ENCODE measurements around the gene HIP1R. TPM values are rescaled to one million over a fixed set of nuclear protein-coding genes. Genes with fewer than 3 reads are reported as not detected.
"Not testable (repeated sequence)": the region's sequence is repeated elsewhere in the genome, so short reads cannot be mapped to it uniquely, and the experiment has no call there.

HIP1R gene
- total RNA-seq, 1 donor from 2014 or later, result 22.2 TPM

DNA sequence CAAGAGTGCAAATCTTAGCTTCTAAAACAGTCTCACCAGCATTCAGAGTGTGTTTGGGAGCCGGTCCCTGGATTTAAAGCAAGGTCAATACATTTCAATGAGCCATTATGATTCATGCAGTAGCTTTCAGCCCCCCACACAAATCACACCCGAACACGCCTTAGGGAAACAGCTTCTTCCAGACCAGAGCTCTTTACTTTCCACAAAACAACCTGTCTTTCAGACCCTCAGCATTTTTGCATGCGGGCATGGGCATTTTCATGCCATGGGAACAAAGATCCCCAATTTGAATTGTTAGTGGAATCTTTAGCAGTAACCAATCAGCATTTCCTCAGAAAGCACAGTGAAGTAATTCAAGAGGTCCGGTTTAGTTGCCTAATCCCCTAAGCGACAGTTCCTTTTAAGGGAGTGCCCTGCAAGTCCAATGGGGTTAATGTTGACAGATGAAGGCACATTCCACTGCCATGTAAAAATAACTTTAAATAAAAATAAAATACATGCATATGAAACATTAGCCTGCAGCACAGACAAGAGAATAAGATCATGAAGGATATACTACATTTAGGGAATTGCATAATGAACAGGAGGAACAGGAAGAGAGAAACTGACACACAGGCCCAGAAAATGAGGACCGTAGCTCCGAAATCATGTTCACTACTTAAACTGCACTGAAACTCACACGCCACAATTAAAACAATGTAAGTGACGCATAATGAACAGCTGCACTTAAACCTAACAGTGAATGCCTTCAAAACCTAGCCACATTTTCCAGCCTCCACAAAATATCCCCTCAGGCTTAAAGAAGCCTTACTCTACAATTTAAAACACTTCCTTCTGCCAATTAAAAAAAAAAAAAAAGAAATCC lies 56.6 kb downstream of the HIP1R start:
- H3K4me3 ChIP-seq (ENCODE audit: insufficient read depth, low read depth, low read length), result peak overlapping the region; percentile 46
- DNase-seq (ENCODE audit: low read depth) (peak; percentile 82), FAIRE-seq (no peak)
- peak overlapping the region; percentile 88 for H3K4me2 ChIP-seq (ENCODE audit: low read length)
- H3K36me3 ChIP-seq (ENCODE audit: insufficient read depth, low read length), result no peaks in the 10 kb centered on the region
- H4K20me1 ChIP-seq (ENCODE audit: insufficient read depth, low read length), result peaks cover 46% of the 10 kb centered on the region
- H3K27ac Mint-ChIP-seq (ENCODE audit: unreplicated experiment), result peak overlapping the region; percentile 77
- H3K27me3 ChIP-seq (ENCODE audit: insufficient read depth, low read length), result no peaks in the 10 kb centered on the region
- H2AFZ ChIP-seq (ENCODE audit: low read depth, low read length), result no peak overlapping the region
- peaks cover 4% of the 10 kb centered on the region for H3K9me3 Mint-ChIP-seq (ENCODE audit: unreplicated experiment)
- peaks cover 49% of the 10 kb centered on the region for H3K4me1 Mint-ChIP-seq (ENCODE audit: low read depth, unreplicated experiment)
- TF ChIP-seq, protein P1, sequence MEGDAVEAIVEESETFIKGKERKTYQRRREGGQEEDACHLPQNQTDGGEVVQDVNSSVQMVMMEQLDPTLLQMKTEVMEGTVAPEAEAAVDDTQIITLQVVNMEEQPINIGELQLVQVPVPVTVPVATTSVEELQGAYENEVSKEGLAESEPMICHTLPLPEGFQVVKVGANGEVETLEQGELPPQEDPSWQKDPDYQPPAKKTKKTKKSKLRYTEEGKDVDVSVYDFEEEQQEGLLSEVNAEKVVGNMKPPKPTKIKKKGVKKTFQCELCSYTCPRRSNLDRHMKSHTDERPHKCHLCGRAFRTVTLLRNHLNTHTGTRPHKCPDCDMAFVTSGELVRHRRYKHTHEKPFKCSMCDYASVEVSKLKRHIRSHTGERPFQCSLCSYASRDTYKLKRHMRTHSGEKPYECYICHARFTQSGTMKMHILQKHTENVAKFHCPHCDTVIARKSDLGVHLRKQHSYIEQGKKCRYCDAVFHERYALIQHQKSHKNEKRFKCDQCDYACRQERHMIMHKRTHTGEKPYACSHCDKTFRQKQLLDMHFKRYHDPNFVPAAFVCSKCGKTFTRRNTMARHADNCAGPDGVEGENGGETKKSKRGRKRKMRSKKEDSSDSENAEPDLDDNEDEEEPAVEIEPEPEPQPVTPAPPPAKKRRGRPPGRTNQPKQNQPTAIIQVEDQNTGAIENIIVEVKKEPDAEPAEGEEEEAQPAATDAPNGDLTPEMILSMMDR (IDR thresholded peaks at IDR 0.05; ENCODE audit: insufficient read depth, low read depth, low read length), result no peak
- TF ChIP-seq EZH2 (IDR thresholded peaks at IDR 0.05; ENCODE audit: insufficient read depth, low read length), result no peak
- H3K4me1 ChIP-seq (ENCODE audit: insufficient read depth, low read length), result peaks cover 65% of the 10 kb centered on the region
- peak overlapping the region; percentile 45 for H3K4me3 Mint-ChIP-seq (ENCODE audit: unreplicated experiment)
- H3K79me2 ChIP-seq (ENCODE audit: insufficient read depth, low read length), result peaks cover 90% of the 10 kb centered on the region
- no peaks in the 10 kb centered on the region for H3K9me3 ChIP-seq (ENCODE audit: insufficient read depth, low read depth, low read length)
- no peaks in the 10 kb centered on the region for H3K27me3 Mint-ChIP-seq (ENCODE audit: low read depth, unreplicated experiment)
- H3K36me3 Mint-ChIP-seq (ENCODE audit: low read depth, unreplicated experiment), result no peaks in the 10 kb centered on the region
- H3K27ac ChIP-seq (ENCODE audit: low read depth, low read length), result peak overlapping the region; percentile 86
- H3K9ac ChIP-seq (ENCODE audit: low read length), result peak overlapping the region; percentile 74

GRCh38 chr12:122892724-122893123 lies 57.5 kb downstream of the HIP1R start:
- Histone ChIP-seq H3K79me2 (ENCODE audit: insufficient read depth, low read length) (peaks cover 82% of the 10 kb centered on the region), H3K27ac (ENCODE audit: low read depth, low read length) (peak overlapping the region; percentile 86), H3K4me1 (ENCODE audit: insufficient read depth, low read length) (peaks cover 57% of the 10 kb centered on the region), H3K4me2 (ENCODE audit: low read length) (peak overlapping the region; percentile 88), H4K20me1 (ENCODE audit: insufficient read depth, low read length) (peaks cover 38% of the 10 kb centered on the region), H3K4me3 (ENCODE audit: insufficient read depth, low read depth, low read length) (peak overlapping the region; percentile 46), H3K9ac (ENCODE audit: low read length) (peak overlapping the region; percentile 74)
- not testable (repeated sequence) for H3K36me3 ChIP-seq (ENCODE audit: insufficient read depth, low read length); H3K36me3 Mint-ChIP-seq (ENCODE audit: low read depth, unreplicated experiment); FAIRE-seq; H3K27me3 Mint-ChIP-seq (ENCODE audit: low read depth, unreplicated experiment); H3K9me3 ChIP-seq (ENCODE audit: insufficient read depth, low read depth, low read length); H2AFZ ChIP-seq (ENCODE audit: low read depth, low read length); DNase-seq (ENCODE audit: low read depth); H3K27me3 ChIP-seq (ENCODE audit: insufficient read depth, low read length); H3K9me3 Mint-ChIP-seq (ENCODE audit: unreplicated experiment)
- Mint-ChIP-seq H3K4me1 (ENCODE audit: low read depth, unreplicated experiment) (peaks cover 40% of the 10 kb centered on the region), H3K27ac (ENCODE audit: unreplicated experiment) (peak overlapping the region; percentile 72), H3K4me3 (ENCODE audit: unreplicated experiment) (peak overlapping the region; percentile 45)

DNA sequence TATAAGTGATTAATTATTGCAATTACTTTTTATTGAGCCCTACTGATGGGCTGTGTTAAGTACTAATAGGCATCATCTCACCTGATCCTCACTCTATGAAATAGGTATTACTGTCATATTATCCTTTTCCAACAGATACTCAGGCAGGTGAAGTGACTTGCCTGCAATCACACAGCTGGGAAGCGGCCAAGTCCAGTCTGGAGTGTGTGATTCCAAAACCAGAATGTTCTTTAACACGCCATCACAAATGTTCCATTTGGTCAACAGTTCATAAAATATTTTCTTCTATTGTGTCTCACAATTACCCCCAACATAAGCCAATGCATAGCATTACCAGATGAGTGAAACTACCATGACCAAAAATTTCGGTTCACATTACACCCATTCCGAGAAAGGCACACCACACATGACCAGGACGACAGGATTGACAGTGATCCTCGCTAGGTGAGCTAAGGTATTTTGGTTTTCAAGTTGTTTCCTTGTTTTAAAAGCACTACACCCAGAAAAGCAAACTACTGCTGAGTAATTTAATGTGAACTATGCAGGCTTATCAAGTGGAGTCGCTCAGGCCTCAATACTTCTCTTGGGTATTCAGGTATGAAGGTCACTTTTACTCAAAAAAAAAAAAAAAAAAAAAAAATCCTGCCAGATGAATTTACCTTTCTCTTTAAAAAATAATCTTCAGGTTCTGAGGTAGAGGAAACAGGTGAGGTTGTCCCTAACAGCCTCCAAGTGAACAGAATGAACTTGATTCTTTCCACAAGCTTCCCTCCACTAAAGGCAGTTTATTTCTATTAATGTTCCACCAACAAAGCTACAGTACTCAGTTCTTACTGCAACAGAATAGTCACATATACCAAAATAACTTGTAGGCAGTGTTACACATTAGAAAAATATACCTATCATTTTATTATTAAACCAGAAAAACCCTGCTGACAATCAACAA lies 58.2 kb downstream of the HIP1R start:
- Histone ChIP-seq H3K9me3 (ENCODE audit: insufficient read depth, low read depth, low read length) (no peaks in the 10 kb centered on the region), H3K4me3 (ENCODE audit: insufficient read depth, low read depth, low read length) (peak overlapping the region; percentile 90), H3K27me3 (ENCODE audit: insufficient read depth, low read length) (no peaks in the 10 kb centered on the region), H2AFZ (ENCODE audit: low read depth, low read length) (no peak overlapping the region), H3K27ac (ENCODE audit: low read depth, low read length) (peak overlapping the region; percentile 26), H3K79me2 (ENCODE audit: insufficient read depth, low read length) (peaks cover 74% of the 10 kb centered on the region), H3K36me3 (ENCODE audit: insufficient read depth, low read length) (no peaks in the 10 kb centered on the region), H3K9ac (ENCODE audit: low read length) (peak overlapping the region; percentile 98), H3K4me2 (ENCODE audit: low read length) (peak overlapping the region; percentile 98), H3K4me1 (ENCODE audit: insufficient read depth, low read length) (peaks cover 55% of the 10 kb centered on the region), H4K20me1 (ENCODE audit: insufficient read depth, low read length) (peaks cover 36% of the 10 kb centered on the region)
- H3K27ac Mint-ChIP-seq (ENCODE audit: unreplicated experiment), result no peak overlapping the region
- peaks cover 38% of the 10 kb centered on the region for H3K4me1 Mint-ChIP-seq (ENCODE audit: low read depth, unreplicated experiment)
- H3K9me3 Mint-ChIP-seq (ENCODE audit: unreplicated experiment), result peaks cover 4% of the 10 kb centered on the region
- DNase-seq (ENCODE audit: low read depth) (no peak), FAIRE-seq (no peak)
- TF ChIP-seq, protein P1 (IDR thresholded peaks at IDR 0.05; ENCODE audit: insufficient read depth, low read depth, low read length), result no peak
- TF ChIP-seq EZH2 (IDR thresholded peaks at IDR 0.05; ENCODE audit: insufficient read depth, low read length), result no peak
- no peaks in the 10 kb centered on the region for H3K27me3 Mint-ChIP-seq (ENCODE audit: low read depth, unreplicated experiment)
- no peaks in the 10 kb centered on the region for H3K36me3 Mint-ChIP-seq (ENCODE audit: low read depth, unreplicated experiment)
- H3K4me3 Mint-ChIP-seq (ENCODE audit: unreplicated experiment), result peak overlapping the region; percentile 97

Measured in astrocyte (in vitro differentiated cells and primary cell).